ENCODE measurements around the gene ELMO3. TPM values are rescaled to one million over a fixed set of nuclear protein-coding genes. Genes with fewer than 3 reads are reported as not detected.

The ELMO3 gene
- total and polyA plus RNA-seq, 2 of the 4 experiments (the other 2 are of a cell fraction), result 0.36 to 1.6 TPM

DNA sequence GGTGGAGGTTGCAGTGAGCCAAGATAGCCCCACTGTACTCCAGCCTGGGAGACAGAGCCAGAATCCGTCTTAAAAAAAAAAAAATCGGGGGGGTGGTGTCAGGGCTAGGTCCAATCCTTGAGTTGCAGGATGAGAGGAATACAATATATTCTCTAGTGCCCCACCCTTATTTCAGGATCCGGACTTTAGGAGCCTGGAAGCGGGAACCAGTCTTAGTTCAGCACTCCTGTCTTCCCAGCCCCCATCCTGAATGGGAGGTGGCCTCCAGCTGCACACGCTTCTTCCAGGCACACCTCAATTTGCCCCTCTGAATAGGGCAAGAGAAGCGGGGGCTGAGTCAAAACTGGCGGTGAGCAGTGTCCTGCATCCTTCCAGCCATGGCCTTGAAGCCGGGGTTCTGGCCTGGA is 46.7 kb downstream of the ELMO3 start:
- ChIA-PET CTCF (interaction anchor here (1.5 to 2.3 kb wide), 2 partner anchors 13 to 87 kb away, joined by 3 to 5 read pairs; no protein-coding TSS in a partner anchor), POLR2A (ENCODE audit: unreplicated experiment) (no interaction called here)
- peak overlapping the region; percentile 69 for H3K4me2 ChIP-seq (ENCODE audit: low read depth, low read length)
- H3K14ac ChIP-seq (replicated peaks; ENCODE audit: low read depth, low read length), result peak overlapping the region; percentile 97
- peak overlapping the region; percentile 90 for H2AFZ ChIP-seq (replicated peaks; ENCODE audit: low read length, poor library complexity)
- H3K27ac ChIP-seq (ENCODE audit: insufficient read depth, low read length), result peak overlapping the region; percentile 88
- H2AK5ac ChIP-seq (ENCODE audit: low read depth, low read length), result peak overlapping the region; percentile 99
- H3K56ac ChIP-seq (ENCODE audit: extremely low read depth, insufficient read depth, low read length), result peak overlapping the region; percentile 80
- peak overlapping the region; percentile 96 for H3K4ac ChIP-seq (ENCODE audit: low read depth, low read length)
- H2BK15ac ChIP-seq (ENCODE audit: low read depth, low read length), result no peak overlapping the region
- H3K9me1 ChIP-seq (ENCODE audit: insufficient read depth, low read length), result peaks cover 35% of the 10 kb centered on the region
- no peak for ATAC-seq (ENCODE audit: low read depth)
- no TSS peak for BruUV-seq (replicated peaks)
- peak overlapping the region; percentile 97 for H2AK9ac ChIP-seq (replicated peaks; ENCODE audit: low read depth, low read length, poor library complexity)
- H3K23ac ChIP-seq (ENCODE audit: low read depth, low read length), result peak overlapping the region; percentile 92; the same call in 1 of the 2 replicates
- H4K8ac ChIP-seq (ENCODE audit: low read depth in 2 of 2, low read length in 2 of 2), result peak overlapping the region; percentile 61 to 94
- H3K4me1 ChIP-seq (ENCODE audit: control insufficient read depth, insufficient read depth, low read length), result peaks cover 54% of the 10 kb centered on the region
- in situ Hi-C loops (cut with MboI; ENCODE audit: low sequenced_read_pairs), result no loop called here
- H3K18ac ChIP-seq (ENCODE audit: low read depth, low read length), result 0 out of 2 replicates have a peak overlapping the region, but pooled peaks have one; percentile 17
- H3K79me1 ChIP-seq (ENCODE audit: low read depth in 1 of 2, low read length in 2 of 2), result peaks cover 22 to 73% of the 10 kb centered on the region in 2 experiments; a peak in 3 of 4 replicates
- TF ChIP-seq, protein P1, sequence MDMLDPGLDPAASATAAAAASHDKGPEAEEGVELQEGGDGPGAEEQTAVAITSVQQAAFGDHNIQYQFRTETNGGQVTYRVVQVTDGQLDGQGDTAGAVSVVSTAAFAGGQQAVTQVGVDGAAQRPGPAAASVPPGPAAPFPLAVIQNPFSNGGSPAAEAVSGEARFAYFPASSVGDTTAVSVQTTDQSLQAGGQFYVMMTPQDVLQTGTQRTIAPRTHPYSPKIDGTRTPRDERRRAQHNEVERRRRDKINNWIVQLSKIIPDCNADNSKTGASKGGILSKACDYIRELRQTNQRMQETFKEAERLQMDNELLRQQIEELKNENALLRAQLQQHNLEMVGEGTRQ (IDR thresholded peaks at IDR 0.05; ENCODE audit: low read depth, low read length), result peak; percentile 85; the same call in 1 of the 2 replicates
- TF ChIP-seq MXI1 (IDR thresholded peaks at IDR 0.05; ENCODE audit: borderline replicate concordance, low read depth, low read length), result no peak
- peak overlapping the region; percentile 88 for H4K91ac ChIP-seq (ENCODE audit: insufficient read depth, low read depth, low read length)
- peak overlapping the region; percentile 89 for H3K4me3 ChIP-seq (ENCODE audit: insufficient read depth, low read depth, low read length)
- no peaks in the 10 kb centered on the region for H3K36me3 ChIP-seq (ENCODE audit: control insufficient read depth, insufficient read depth, low read length)
- peak overlapping the region; percentile 52 for H3K9ac ChIP-seq (ENCODE audit: low read depth, low read length)
- H4K5ac ChIP-seq (ENCODE audit: low read depth, low read length), result peak overlapping the region; percentile 56; the same call in 1 of the 2 replicates
- no peaks in the 10 kb centered on the region for H3K9me3 ChIP-seq (ENCODE audit: control insufficient read depth, insufficient read depth, low read length)
- no peaks in the 10 kb centered on the region for H3K27me3 ChIP-seq (ENCODE audit: control insufficient read depth, insufficient read depth, low read length)
- dilution Hi-C loops (cut with HindIII; ENCODE audit: low sequenced_read_pairs, unreplicated experiment), result no loop called here
- H4K20me1 ChIP-seq (ENCODE audit: insufficient read depth, low read length), result no peaks in the 10 kb centered on the region; the same call in none of the 2 replicates
- WGBS, 2 experiments (ENCODE audit: extremely low coverage in 2 of 2, insufficient read length in 1 of 2), result 0% methylated on average over 1 of the region's 8 CpGs; no CpG with 5 or more reads in 1 of the 2 experiments
- H2BK5ac ChIP-seq (ENCODE audit: low read depth, low read length, poor library complexity, severe bottlenecking), result peak overlapping the region; percentile 87
- no peak for DNase-seq
- H2BK120ac ChIP-seq (ENCODE audit: low read depth, low read length), result peak overlapping the region; percentile 91
- intact Hi-C loops (cut with micrococcal nuclease), result loop anchor here (1.0 to 5.0 kb wide), 2 partner anchors 18 to 147 kb away; partner anchors contain the start of genes TMEM208 and TPPP3
- no peak overlapping the region for H2BK20ac ChIP-seq (ENCODE audit: low read depth, low read length)

All from IMR-90 (cell line).